ENCODE results near the gene GINS1.
A peak's percentile ranks its signal among the peaks of the same experiment; 100 is the strongest.
"Not testable (repeated sequence)": the region's sequence is repeated elsewhere in the genome, so short reads cannot be mapped to it uniquely, and the experiment has no call there.

GINS1 gene

DNA sequence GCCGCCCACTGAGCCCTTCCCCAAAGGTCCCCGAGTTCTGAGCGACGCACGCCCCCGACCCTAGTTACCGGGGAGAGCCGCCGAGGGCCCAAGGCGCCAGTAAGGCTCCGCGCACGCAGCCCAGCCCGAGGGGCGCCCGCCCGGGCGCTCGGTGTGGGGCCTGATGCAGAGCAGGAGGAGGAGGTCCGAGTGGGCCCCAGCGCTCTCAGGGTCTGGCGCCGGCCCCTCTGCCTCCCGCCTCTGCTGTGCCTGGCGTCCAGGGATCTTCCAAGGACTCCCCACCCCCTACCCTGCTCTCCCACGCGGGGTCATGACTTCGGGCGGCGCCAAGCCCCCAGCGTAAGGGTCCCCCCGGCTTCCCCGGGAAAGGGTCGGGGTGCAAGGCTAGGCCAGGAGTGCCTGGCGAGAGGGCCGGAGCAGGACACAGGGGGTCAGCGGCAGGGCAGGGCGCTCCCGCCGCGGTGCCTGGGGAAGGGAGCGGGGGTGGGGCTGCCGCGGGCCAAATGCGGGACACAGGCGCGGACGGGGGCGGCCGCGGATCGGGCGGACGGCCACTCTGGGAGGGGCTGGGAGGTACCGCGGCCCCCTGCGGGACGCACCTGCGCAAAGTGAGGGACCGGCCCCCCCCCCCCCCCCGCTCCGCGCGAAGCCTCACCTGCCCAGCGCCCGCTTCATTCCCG lies 17.5 kb upstream of the GINS1 start:
- DNase-seq (ENCODE audit: low spot score): peak; percentile 43

GRCh38 chr20:25390538-25391528 lies 16.6 kb upstream of the GINS1 start, which contains the start of gene ABHD12:
Gene ABHD12, minus strand, starts transcription at chr20:25390835. Its CDS starts 132 bp downstream, at chr20:25390703.
- DNase-seq (ENCODE audit: low spot score): peak; percentile 96

GRCh38 chr20:25394276-25394675 lies 13.2 kb upstream of the GINS1 start:
- no peak for DNase-seq (ENCODE audit: low spot score)

DNA sequence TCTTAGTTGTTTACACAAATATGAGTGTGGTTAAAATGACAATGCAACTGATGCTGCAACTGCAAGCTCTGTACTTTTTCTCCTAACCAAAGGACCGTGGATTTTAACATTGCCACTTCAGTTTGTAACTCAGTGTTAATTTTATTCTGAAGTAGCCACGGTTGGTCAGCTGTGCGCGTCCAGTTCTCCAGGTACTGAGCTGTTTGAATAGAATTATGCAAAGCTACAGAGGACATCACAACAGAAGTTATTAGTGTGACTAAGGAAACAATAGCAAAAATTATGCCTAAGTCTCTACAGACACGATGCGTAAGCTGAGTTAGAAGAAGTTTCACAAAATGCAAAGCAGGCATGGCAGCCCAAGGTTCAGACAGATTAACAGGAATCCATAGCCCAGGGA lies 12.5 kb upstream of the GINS1 start:
- DNase-seq (ENCODE audit: low spot score): no peak

DNA sequence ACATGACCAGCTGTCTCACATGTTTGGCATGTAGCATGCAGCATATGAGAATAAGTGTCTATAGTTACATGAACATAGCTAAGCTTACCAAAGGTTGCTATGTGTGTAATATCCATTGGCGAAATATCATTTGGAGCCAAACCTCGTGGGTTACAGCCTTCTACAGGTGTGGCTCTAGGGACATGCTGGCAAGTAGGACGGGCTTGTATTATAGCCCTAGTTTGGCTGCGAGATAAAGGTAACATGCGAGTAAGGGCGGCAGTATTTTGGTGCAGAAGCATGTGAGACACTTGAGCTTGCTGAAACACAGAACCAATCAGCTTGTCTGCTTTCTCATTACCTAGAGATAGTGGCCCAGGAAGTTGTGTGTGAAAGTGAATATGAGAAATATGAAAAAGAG lies 10.4 kb upstream of the GINS1 start:
- DNase-seq (ENCODE audit: low spot score): no peak

- no peak for DNase-seq (ENCODE audit: low spot score)
Observed at GRCh38 chr20:25397821-25398220, 9.7 kb upstream of the GINS1 start.

GRCh38 chr20:25398376-25399036 lies 9.0 kb upstream of the GINS1 start:
- no peak for DNase-seq (ENCODE audit: low spot score)

DNA sequence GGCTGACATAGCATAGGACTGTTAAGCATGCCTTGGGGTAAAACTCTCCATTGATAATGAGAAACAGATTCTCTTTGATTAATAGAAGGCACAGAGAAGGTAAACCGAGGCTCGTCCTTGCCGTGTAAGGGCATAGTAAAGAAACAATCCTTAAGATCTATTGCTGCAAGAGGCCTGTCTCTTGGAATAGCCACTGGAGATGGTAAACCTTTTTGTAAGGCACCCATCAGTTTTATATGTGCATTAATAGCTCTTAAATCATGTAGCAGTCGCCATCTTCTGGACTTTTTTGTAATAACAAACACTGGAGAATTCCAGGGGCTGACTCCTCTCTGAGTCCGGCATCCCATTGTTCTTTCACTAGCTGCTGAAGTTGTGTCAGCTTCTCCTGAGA lies 8.4 kb upstream of the GINS1 start:
- peak; percentile 29 for DNase-seq (ENCODE audit: low spot score)

- DNase-seq (ENCODE audit: low spot score): not testable (repeated sequence)
Observed at GRCh38 chr20:25400291-25400732, 7.2 kb upstream of the GINS1 start.

DNA sequence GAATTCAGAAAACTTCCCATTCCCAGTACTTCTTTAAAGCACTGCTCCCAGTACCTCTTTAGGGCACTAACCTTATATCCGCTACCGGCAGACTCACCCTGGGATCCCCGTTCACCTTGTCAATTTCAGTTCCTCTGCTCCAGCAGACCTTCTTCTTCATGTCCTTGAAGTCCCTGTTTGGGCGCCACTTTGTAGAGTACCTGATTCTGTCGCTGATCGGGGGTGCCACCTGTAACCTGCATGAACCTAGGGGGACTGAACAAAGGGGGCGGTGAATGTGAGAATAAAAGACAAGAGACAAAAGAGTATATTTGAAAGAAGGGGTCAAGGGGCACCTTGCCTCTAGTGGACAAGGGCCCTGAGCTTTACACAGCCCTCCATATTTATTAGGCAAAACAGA lies 4.9 kb upstream of the GINS1 start:
- DNase-seq (ENCODE audit: low spot score): no peak

DNA sequence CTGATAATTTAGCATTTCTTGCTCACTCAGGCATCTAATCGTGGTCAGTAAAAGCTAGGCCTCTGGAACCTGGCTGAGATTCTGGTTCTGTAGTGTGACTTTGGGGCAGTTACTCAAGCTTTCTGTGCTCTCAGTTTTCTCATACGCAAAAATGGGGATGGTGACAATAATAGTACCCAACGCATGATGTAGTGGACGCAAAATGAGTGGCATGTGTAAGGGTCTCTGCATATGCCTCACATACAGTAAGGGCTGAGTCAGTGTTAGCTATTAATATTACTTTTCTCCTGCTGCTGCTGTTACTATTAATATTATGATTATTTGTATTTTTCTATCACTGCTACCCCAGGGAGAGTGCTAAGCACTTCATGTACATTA lies 686 bp downstream of the GINS1 start:
- DNase-seq (ENCODE audit: low spot score): peak; percentile 11

- DNase-seq (ENCODE audit: low spot score): no peak
Observed at GRCh38 chr20:25408890-25409289, 1.4 kb downstream of the GINS1 start.

- DNase-seq (ENCODE audit: low spot score): no peak
Observed at GRCh38 chr20:25418776-25419175, 11.3 kb downstream of the GINS1 start.

DNA sequence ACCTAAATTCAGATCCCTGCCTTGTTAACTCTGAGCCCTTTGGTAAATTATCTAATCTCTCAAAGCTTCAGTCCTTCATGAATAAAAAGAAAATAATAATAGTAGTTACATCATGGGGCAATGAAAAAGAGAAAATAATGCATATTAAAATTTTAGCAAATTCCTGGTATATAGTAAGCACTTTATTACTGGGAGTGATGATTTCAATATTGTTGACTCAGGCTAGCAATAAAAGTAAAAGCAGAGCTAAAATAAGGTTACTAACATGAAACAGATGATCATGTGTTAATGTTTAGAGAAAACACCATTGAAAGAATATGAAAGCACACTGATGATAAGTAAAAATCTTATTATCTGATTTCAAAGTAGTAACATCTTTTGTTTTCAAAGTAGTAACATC lies 13.6 kb downstream of the GINS1 start:
- DNase-seq (ENCODE audit: low spot score): no peak

- no peak for DNase-seq (ENCODE audit: low spot score)
Observed at GRCh38 chr20:25422032-25422431, 14.6 kb downstream of the GINS1 start.

- no peak for DNase-seq (ENCODE audit: low spot score)
Observed at GRCh38 chr20:25424536-25424935, 17.1 kb downstream of the GINS1 start.

- DNase-seq (ENCODE audit: low spot score): no peak
Observed at GRCh38 chr20:25437153-25437581, 29.7 kb downstream of the GINS1 start.

- DNase-seq (ENCODE audit: low spot score): peak; percentile 10
Observed at GRCh38 chr20:25439328-25439727, 31.9 kb downstream of the GINS1 start.

DNA sequence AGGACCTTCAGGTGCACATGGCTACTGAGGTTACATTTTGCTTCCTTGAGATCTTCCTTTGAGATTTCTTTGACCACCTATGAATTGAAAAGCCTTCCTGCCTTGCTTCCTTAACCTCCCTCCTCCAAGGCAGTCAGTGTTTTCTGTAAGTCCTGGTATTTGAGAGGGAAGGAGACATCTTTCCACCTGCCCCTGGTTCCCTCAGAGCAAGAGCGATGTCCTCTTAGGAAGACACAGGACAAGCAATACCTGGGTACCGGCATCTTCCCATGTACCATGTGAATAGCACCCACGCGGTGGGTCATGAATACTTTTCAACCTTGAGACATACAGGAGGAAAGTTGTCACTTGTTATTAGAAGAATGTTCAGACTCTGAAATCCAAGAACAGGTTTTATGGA lies 37.1 kb downstream of the GINS1 start:
- no peak for DNase-seq (ENCODE audit: low spot score)

GRCh38 chr20:25447671-25448070 lies 40.2 kb downstream of the GINS1 start:
- no peak for DNase-seq (ENCODE audit: low spot score)

DNA sequence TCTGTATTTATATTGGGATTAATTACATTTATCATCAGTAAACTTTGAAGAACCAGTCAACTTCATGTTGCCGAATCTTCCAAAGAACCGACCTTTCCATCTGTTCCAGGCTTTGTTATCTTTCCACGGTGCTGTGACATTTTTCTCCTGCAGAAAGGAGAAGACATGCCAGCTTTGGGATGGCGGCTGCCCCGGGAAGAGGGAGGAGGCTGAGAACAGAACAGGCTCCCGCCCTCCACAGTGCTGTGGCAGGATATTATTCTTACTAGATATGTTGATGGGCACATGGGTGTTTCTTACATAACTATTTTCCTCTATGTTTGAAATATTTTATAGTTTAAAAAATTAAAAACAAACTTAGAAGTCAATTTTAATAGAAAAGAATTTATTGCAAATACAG lies 44.9 kb downstream of the GINS1 start:
- no peak for DNase-seq (ENCODE audit: low spot score)

DNA sequence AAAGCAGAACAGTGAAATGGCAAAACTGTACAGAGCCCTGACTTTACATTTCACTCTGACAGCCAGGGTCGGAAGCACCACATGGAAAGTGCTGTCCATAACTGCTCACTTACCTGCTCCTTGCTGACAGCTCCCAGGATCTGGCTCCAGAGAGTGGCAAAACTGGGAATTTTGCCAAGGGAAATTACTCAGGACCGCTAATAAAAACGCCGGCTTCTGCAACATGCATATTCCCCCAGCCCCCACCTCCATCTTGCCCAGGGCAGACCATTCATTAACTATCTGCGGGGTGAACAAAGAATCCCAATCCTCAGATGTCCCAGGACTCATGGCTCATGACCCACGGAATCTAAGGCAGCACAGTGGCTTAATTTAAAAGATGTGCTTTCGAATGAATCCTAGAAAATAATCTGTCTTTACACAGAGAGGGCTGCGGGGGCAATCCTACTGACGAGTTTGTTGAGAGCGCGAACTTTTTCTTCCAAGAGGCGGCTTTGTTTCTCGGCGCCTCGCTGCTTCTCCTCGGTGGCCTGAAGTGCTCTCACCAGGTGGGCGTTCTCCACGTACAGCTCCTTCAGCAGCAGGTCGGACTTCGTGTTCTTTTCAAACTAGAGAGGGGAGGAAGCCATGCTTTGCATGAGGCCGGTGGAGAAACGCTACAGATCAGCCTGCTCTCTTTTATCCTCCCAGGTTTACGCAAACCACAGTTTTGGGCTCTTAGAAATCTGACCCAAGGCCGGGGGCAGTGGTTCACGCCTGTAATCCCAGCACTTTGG lies 45.8 kb downstream of the GINS1 start:
- no peak for DNase-seq (ENCODE audit: low spot score)
